GM21367 (cell line): ENCODE results near the gene PUS10.

Experiments used
- ATAC-seq: cut with Tn5 transposase; IDR thresholded peaks from one replicate; pipeline ENCODE4 v1.9.1; 2021; ENCODE audit not compliant: unreplicated experiment

PUS10 gene

GRCh38 chr2:60972889-60973656 lies 45.0 kb downstream of the PUS10 start:
- no peak for ATAC-seq

- peak; percentile 64 for ATAC-seq
Observed at GRCh38 chr2:60966507-60967405, 51.3 kb downstream of the PUS10 start.

GRCh38 chr2:60965499-60965785 lies 52.6 kb downstream of the PUS10 start:
- ATAC-seq = no peak

- no peak for ATAC-seq
Observed at GRCh38 chr2:60964651-60965498, 53.2 kb downstream of the PUS10 start.

GRCh38 chr2:60963190-60963589 lies 54.9 kb downstream of the PUS10 start:
- ATAC-seq = no peak

GRCh38 chr2:60962528-60962927 lies 55.5 kb downstream of the PUS10 start:
- no peak for ATAC-seq

- ATAC-seq = no peak
Observed at GRCh38 chr2:60961457-60961856, 56.6 kb downstream of the PUS10 start.

GRCh38 chr2:60960706-60961105 lies 57.3 kb downstream of the PUS10 start:
- no peak for ATAC-seq

GRCh38 chr2:60959501-60959900 lies 58.6 kb downstream of the PUS10 start:
- ATAC-seq = no peak

- ATAC-seq = no peak
Observed at GRCh38 chr2:60958800-60959199, 59.3 kb downstream of the PUS10 start.

- ATAC-seq = no peak
Observed at GRCh38 chr2:60958361-60958760, 59.7 kb downstream of the PUS10 start.

GRCh38 chr2:60957643-60958042 lies 60.4 kb downstream of the PUS10 start:
- no peak for ATAC-seq

GRCh38 chr2:60957224-60957623 lies 60.8 kb downstream of the PUS10 start:
- no peak for ATAC-seq

GRCh38 chr2:60954139-60954538 lies 63.9 kb downstream of the PUS10 start:
- ATAC-seq = no peak

GRCh38 chr2:60948926-60949579 lies 69.0 kb downstream of the PUS10 start:
- no peak for ATAC-seq

- no peak for ATAC-seq
Observed at GRCh38 chr2:60948161-60948560, 69.9 kb downstream of the PUS10 start.

- no peak for ATAC-seq
Observed at GRCh38 chr2:60947056-60947455, 71.0 kb downstream of the PUS10 start.

GRCh38 chr2:60945341-60945740 lies 72.7 kb downstream of the PUS10 start:
- no peak for ATAC-seq

- no peak for ATAC-seq
Observed at GRCh38 chr2:60939622-60940021, 78.4 kb downstream of the PUS10 start.

- ATAC-seq = no peak
Observed at GRCh38 chr2:60938301-60938700, 79.8 kb downstream of the PUS10 start.

GRCh38 chr2:60936757-60937156 lies 81.3 kb downstream of the PUS10 start:
- no peak for ATAC-seq
